ENCODE data around the gene GP9. TPM values are rescaled to one million over a fixed set of nuclear protein-coding genes. Genes with fewer than 3 reads are reported as not detected.

GP9 gene
- total and polyA plus RNA-seq, 10 donors, result 1.4 to 14.9 (median 6.5) TPM

- TF ChIP-seq POLR2AphosphoS5 (IDR thresholded peaks at IDR 0.05) (peak in 2 of 3 donors; percentile 41 to 62), POLR2A (IDR thresholded peaks at IDR 0.05) (no peak)
- no peak overlapping the region for H3K4me3 ChIP-seq
- WGBS, 5 donors, result 64 to 81% (median 72%) methylated on average over 9 to 10 of the region's 10 CpGs
- no peak for DNase-seq
- no peaks in the 10 kb centered on the region for H3K9me3 ChIP-seq
- H3K27ac ChIP-seq, result peak overlapping the region in 6 of 8 donors; percentile 72 to 83 (median 78)
- H3K4me1 ChIP-seq, result peaks cover 7 to 56% (median 28%) of the 10 kb centered on the region in 6 donors
- intact Hi-C loops (cut with DNase I; ENCODE audit: low total_unique reads), result no loop called here
- peaks cover 0 to 26% (median 0%) of the 10 kb centered on the region in 7 donors for H3K27me3 ChIP-seq (replicated peaks in 1 of 7)
- no peaks in the 10 kb centered on the region for H3K36me3 ChIP-seq
Measured at GRCh38 chr3:129036222-129037092, 24.1 kb upstream of the GP9 start.

- WGBS, 5 donors, result 0 to 85% (median 33%) methylated on average over 2 of the region's 2 CpGs
- no peaks in the 10 kb centered on the region for H3K36me3 ChIP-seq
- H3K4me3 ChIP-seq, result no peak overlapping the region
- H3K27ac ChIP-seq, result peak overlapping the region in 4 of 8 donors; percentile 72 to 83 (median 78)
- no peaks in the 10 kb centered on the region for H3K9me3 ChIP-seq
- peaks cover 0 to 26% (median 0%) of the 10 kb centered on the region in 7 donors for H3K27me3 ChIP-seq (replicated peaks in 1 of 7)
- TF ChIP-seq CTCF (IDR thresholded peaks at IDR 0.05 in 8 of 11, conservative IDR thresholded peaks at IDR 0.05 in 3 of 11) (no peak), POLR2AphosphoS5 (IDR thresholded peaks at IDR 0.05) (no peak), POLR2A (IDR thresholded peaks at IDR 0.05) (no peak)
- intact Hi-C loops (cut with DNase I; ENCODE audit: low total_unique reads), result no loop called here
- no peak for DNase-seq
- H3K4me1 ChIP-seq, result peaks cover 7 to 56% (median 28%) of the 10 kb centered on the region in 6 donors
Measured at GRCh38 chr3:129037093-129037419, 23.5 kb upstream of the GP9 start.

- WGBS, 5 donors, result 83 to 88% (median 85%) methylated on average over 10 of the region's 10 CpGs
- TF ChIP-seq CTCF (IDR thresholded peaks at IDR 0.05 in 8 of 11, conservative IDR thresholded peaks at IDR 0.05 in 3 of 11) (no peak), POLR2A (IDR thresholded peaks at IDR 0.05) (no peak), POLR2AphosphoS5 (IDR thresholded peaks at IDR 0.05) (no peak)
- intact Hi-C loops (cut with DNase I; ENCODE audit: low total_unique reads), result no loop called here
- Histone ChIP-seq H3K27me3 (replicated peaks in 1 of 7) (peaks cover 0 to 26% (median 0%) of the 10 kb centered on the region in 7 donors), H3K9me3 (no peaks in the 10 kb centered on the region), H3K36me3 (no peaks in the 10 kb centered on the region), H3K4me1 (peaks cover 7 to 49% (median 28%) of the 10 kb centered on the region in 6 donors), H3K27ac (no peak overlapping the region), H3K4me3 (no peak overlapping the region)
- no peak for DNase-seq
Measured at GRCh38 chr3:129038121-129038855, 22.3 kb upstream of the GP9 start.

- DNase-seq, result no peak
Measured at GRCh38 chr3:129039271-129040038, 21.1 kb upstream of the GP9 start.

More at GRCh38 chr3:129039271-129040038, 21.1 kb upstream of the GP9 start:
- no peak overlapping the region for H3K27ac ChIP-seq
- 47 to 75% (median 62%) methylated on average over 7 to 14 of the region's 14 CpGs for WGBS, 5 donors
- no peak for TF ChIP-seq CTCF (IDR thresholded peaks at IDR 0.05 in 8 of 11, conservative IDR thresholded peaks at IDR 0.05 in 3 of 11)
- peak in 1 of 3 donors; percentile 38 for TF ChIP-seq POLR2AphosphoS5 (IDR thresholded peaks at IDR 0.05)
- no peak overlapping the region for H3K4me3 ChIP-seq
- H3K36me3 ChIP-seq, result no peaks in the 10 kb centered on the region
- H3K9me3 ChIP-seq, result peaks cover 0 to 7% (median 4%) of the 10 kb centered on the region in 8 donors
- peaks cover 0 to 30% (median 0%) of the 10 kb centered on the region in 7 donors for H3K27me3 ChIP-seq (replicated peaks in 1 of 7)
- H3K4me1 ChIP-seq, result peaks cover 7 to 38% (median 25%) of the 10 kb centered on the region in 6 donors
- intact Hi-C loops (cut with DNase I; ENCODE audit: low total_unique reads), result no loop called here

Data from spleen (tissue), 11 donors.